HEK293 (cell line): ENCODE results near the gene GIMD1.

Experiments
- CTCF ChIA-PET: fragments of 350-600 bp; formaldehyde crosslinking; extraction: SDS; loops from one replicate; lab custom pipeline; 2021; ENCODE audit warnings: antibody characterized with exemption; lab: Yijun Ruan, JAX
- POLR2A ChIA-PET: fragments of 300-600 bp; formaldehyde crosslinking; extraction: SDS; loops from one replicate; lab custom pipeline; 2020; ENCODE audit warnings: antibody characterized with exemption, inconsistent platforms; lab: Yijun Ruan, JAX
- H3K27ac ChIP-seq: fragments of 200-500 bp; sonication (Bioruptor generic); 2 replicates; pipeline ENCODE4 v1.5.1; 2014; ENCODE audit warnings: low read depth, low read length, control low read depth, inconsistent platforms; ENCODE audit errors: extremely low read depth
- H3K36me3 ChIP-seq, 2 experiments: fragments of 200-500 bp in 1 of 2; sonication (Bioruptor generic) in 1 of 2; 1 replicate in 1 of 2; 2 replicates in 1 of 2; pipeline ENCODE4 v1.5.1; 2014 to 2017; ENCODE audit warnings: inconsistent platforms in 2 of 2, low read length in 2 of 2; ENCODE audit not compliant: control insufficient read depth in 2 of 2, insufficient read depth in 1 of 2
- H3K4me1 ChIP-seq: fragments of 200-500 bp; sonication (Bioruptor generic); 2 replicates; pipeline ENCODE4 v1.5.1; 2014; ENCODE audit warnings: mild to moderate bottlenecking, low read length, inconsistent platforms; ENCODE audit not compliant: control insufficient read depth, insufficient read depth
- H3K4me3 ChIP-seq: 2 replicates; pipeline ENCODE4 v1.5.1; 2011; ENCODE audit warnings: low read depth, mild to moderate bottlenecking, control low read depth, low read length, moderate library complexity
- H3K9me3 ChIP-seq: fragments of 200-500 bp; sonication (Bioruptor generic); 2 replicates; pipeline ENCODE4 v1.5.1; 2014; ENCODE audit warnings: low read depth, low read length, inconsistent platforms; ENCODE audit not compliant: control insufficient read depth, insufficient read depth
- EGR2 ChIP-seq: fragments of 450-650 bp; formaldehyde crosslinking; IDR thresholded peaks from 2 replicates; pipeline ENCODE4 v1.5.1; 2016; ENCODE audit warnings: low read depth, missing biosample characterization, missing genetic modification characterization
- HIC1 ChIP-seq: fragments of 450-650 bp; formaldehyde crosslinking; IDR thresholded peaks from 2 replicates; pipeline ENCODE4 v1.5.1; 2016; ENCODE audit warnings: missing biosample characterization, missing genetic modification characterization
- KLF17 ChIP-seq: fragments of 450-650 bp; formaldehyde crosslinking; IDR thresholded peaks from 2 replicates; pipeline ENCODE4 v1.5.1; 2016; ENCODE audit warnings: missing biosample characterization, missing genetic modification characterization
- MEIS1 ChIP-seq: sonication (generic); formaldehyde crosslinking; IDR thresholded peaks from 2 replicates; pipeline ENCODE4 v1.8.1; 2022; ENCODE audit warnings: missing genetic modification reagents, mild to moderate bottlenecking, borderline replicate concordance
- PRDM4 ChIP-seq: fragments of 450-650 bp; formaldehyde crosslinking; IDR thresholded peaks from 2 replicates; pipeline ENCODE4 v1.5.1; 2017; ENCODE audit warnings: missing biosample characterization, missing genetic modification characterization
- SCRT2 ChIP-seq: fragments of 450-650 bp; formaldehyde crosslinking; IDR thresholded peaks from 2 replicates; pipeline ENCODE4 v1.5.1; 2016; ENCODE audit warnings: missing biosample characterization, missing genetic modification characterization
- ZBTB21 ChIP-seq: fragments of 450-650 bp; formaldehyde crosslinking; IDR thresholded peaks from 2 replicates; pipeline ENCODE4 v1.5.1; 2017; ENCODE audit warnings: missing biosample characterization, missing genetic modification characterization
- ZFP37 ChIP-seq: fragments of 450-650 bp; formaldehyde crosslinking; IDR thresholded peaks from 2 replicates; pipeline ENCODE4 v1.5.1; 2016; ENCODE audit warnings: missing biosample characterization, missing genetic modification characterization
- ZIC2 ChIP-seq: fragments of 450-650 bp; formaldehyde crosslinking; IDR thresholded peaks from 2 replicates; pipeline ENCODE4 v1.5.1; 2016; ENCODE audit warnings: missing biosample characterization, missing genetic modification characterization
- ZNF10 ChIP-seq: fragments of 450-650 bp; formaldehyde crosslinking; IDR thresholded peaks from 2 replicates; pipeline ENCODE4 v1.5.1; 2017; ENCODE audit warnings: missing biosample characterization, missing genetic modification characterization
- ZNF133 ChIP-seq: fragments of 450-650 bp; formaldehyde crosslinking; IDR thresholded peaks from 2 replicates; pipeline ENCODE4 v1.5.1; 2016; ENCODE audit warnings: missing biosample characterization, missing genetic modification characterization
- ZNF223 ChIP-seq: fragments of 450-650 bp; formaldehyde crosslinking; IDR thresholded peaks from 2 replicates; pipeline ENCODE4 v1.5.1; 2016; ENCODE audit warnings: missing biosample characterization, missing genetic modification characterization
- ZNF248 ChIP-seq: fragments of 450-650 bp; formaldehyde crosslinking; IDR thresholded peaks from 2 replicates; pipeline ENCODE4 v1.5.1; 2017; ENCODE audit warnings: missing biosample characterization, missing genetic modification characterization
- ZNF280D ChIP-seq: fragments of 450-650 bp; formaldehyde crosslinking; IDR thresholded peaks from 2 replicates; pipeline ENCODE4 v1.5.1; 2016; ENCODE audit warnings: missing biosample characterization, missing genetic modification characterization
- ZNF302 ChIP-seq: fragments of 450-650 bp; formaldehyde crosslinking; IDR thresholded peaks from 2 replicates; pipeline ENCODE4 v1.5.1; 2016; ENCODE audit warnings: missing biosample characterization, missing genetic modification characterization, low read depth
- ZNF335 ChIP-seq: fragments of 450-650 bp; formaldehyde crosslinking; conservative IDR thresholded peaks from 2 replicates; pipeline ENCODE4 v1.5.1; 2016; ENCODE audit warnings: missing biosample characterization, missing genetic modification characterization
- ZNF629 ChIP-seq: fragments of 450-650 bp; formaldehyde crosslinking; IDR thresholded peaks from 2 replicates; pipeline ENCODE4 v1.5.1; 2017; ENCODE audit warnings: missing biosample characterization, missing genetic modification characterization
- ZNF701 ChIP-seq: fragments of 450-650 bp; formaldehyde crosslinking; IDR thresholded peaks from 2 replicates; pipeline ENCODE4 v1.5.1; 2016; ENCODE audit warnings: missing biosample characterization, missing genetic modification characterization
- ZNF777 ChIP-seq: fragments of 450-650 bp; formaldehyde crosslinking; IDR thresholded peaks from 2 replicates; pipeline ENCODE4 v1.5.1; 2017; ENCODE audit warnings: missing biosample characterization, missing genetic modification characterization, borderline replicate concordance
- ZSCAN16 ChIP-seq: fragments of 450-650 bp; formaldehyde crosslinking; IDR thresholded peaks from 2 replicates; pipeline ENCODE4 v1.5.1; 2016; ENCODE audit warnings: missing biosample characterization, missing genetic modification characterization
- ZSCAN4 ChIP-seq: fragments of 450-650 bp; formaldehyde crosslinking; IDR thresholded peaks from 2 replicates; pipeline ENCODE4 v1.5.1; 2017; ENCODE audit warnings: missing biosample characterization, missing genetic modification characterization

The GIMD1 gene

GRCh38 chr4:106339431-106339830 is 29.1 kb downstream of the GIMD1 start:
- ChIA-PET CTCF (no interaction called here), POLR2A (no interaction called here)
- TF ChIP-seq ZBTB21 (tag by site-specific recombination) (no peak), EGR2 (no peak), ZIC2 (tag by site-specific recombination) (no peak), ZNF133 (no peak), ZNF302 (no peak), ZNF629 (tag by site-specific recombination) (no peak), ZNF335 (no peak), KLF17 (tag by site-specific recombination) (no peak), ZNF248 (tag by site-specific recombination) (no peak), ZSCAN16 (tag by site-specific recombination) (no peak), HIC1 (no peak), ZNF223 (tag by site-specific recombination) (no peak), ZFP37 (tag by site-specific recombination) (no peak), MEIS1 (CRISPR knock-in tag) (no peak), ZNF777 (tag by site-specific recombination) (no peak), ZNF701 (tag by site-specific recombination) (no peak), ZNF280D (tag by site-specific recombination) (no peak)
- H3K27ac ChIP-seq: no peak overlapping the region
- no peak overlapping the region for H3K4me3 ChIP-seq
- H3K36me3 ChIP-seq: peaks cover 0 to 56% of the 10 kb centered on the region in 2 experiments; a peak in 2 of 3 replicates
- H3K9me3 ChIP-seq: no peaks in the 10 kb centered on the region
- H3K4me1 ChIP-seq: no peaks in the 10 kb centered on the region

GRCh38 chr4:106338671-106339070 is 29.9 kb downstream of the GIMD1 start:
- ChIA-PET POLR2A (no interaction called here), CTCF (no interaction called here)
- Histone ChIP-seq H3K9me3 (no peaks in the 10 kb centered on the region), H3K4me3 (no peak overlapping the region), H3K4me1 (no peaks in the 10 kb centered on the region), H3K36me3 (peaks cover 0 to 64% of the 10 kb centered on the region in 2 experiments; a peak in 2 of 3 replicates), H3K27ac (no peak overlapping the region)
- peak; percentile 45 for TF ChIP-seq SCRT2 (tag by site-specific recombination)
- no peak for TF ChIP-seq ZNF10 (tag by site-specific recombination)
- no peak for TF ChIP-seq ZSCAN4 (tag by site-specific recombination)
- no peak for TF ChIP-seq PRDM4
